A549 (cell line): ENCODE data around the gene SAMD4B. TPM values are rescaled to one million over a fixed set of nuclear protein-coding genes. Genes with fewer than 3 reads are reported as not detected.
A peak's percentile ranks its signal among the peaks of the same experiment; 100 is the strongest.

ENCODE experiments used
- ATAC-seq, 2 experiments: fragments of 200-7000 bp in 1 of 2; fragments of >200 bp in 1 of 2; cut with Nextera tagmentation in 1 of 2; cut with Tn5 transposase in 1 of 2; 3 replicates each; pipeline versions ENCODE4 v1.8.0 to v1.9.1; 2018 to 2020; ENCODE audit warnings: mild to moderate bottlenecking in 1 of 2, moderate library complexity in 1 of 2
- CTCF ChIA-PET: fragments of 300-600 bp; sonication (Branson Sonifier 250); formaldehyde crosslinking; extraction: SDS; loops from one replicate; lab custom pipeline; 2021; ENCODE audit warnings: antibody characterized with exemption, inconsistent platforms; lab: Yijun Ruan, JAX
- POLR2A ChIA-PET: fragments of 350-600 bp; formaldehyde crosslinking; extraction: SDS; loops from one replicate; lab custom pipeline; 2021; ENCODE audit warnings: antibody characterized with exemption, inconsistent platforms; lab: Yijun Ruan, JAX
- DNase-seq, 2 experiments: peaks; one replicate each; pipeline versions ENCODE4 v3.0.0 to v3.0.0-alpha.2; 2011 to 2016; ENCODE audit warnings: low read depth in 1 of 2, low spot score in 1 of 2
- FAIRE-seq: peaks from 2 replicates; lab custom pipeline; 2011; peaks lifted over from hg19 to GRCh38; lab: Jason Lieb, UNC
- H3K27ac ChIP-seq, 2 experiments: fragments of >200 bp; sonication (Bioruptor Twin); formaldehyde crosslinking; 3 replicates each; pipeline ENCODE4 v1.5.1; 2016 to 2017
- H3K4me1 ChIP-seq: fragments of >200 bp; sonication (Bioruptor Twin); formaldehyde crosslinking; 3 replicates; pipeline ENCODE4 v1.6.1; 2016
- H3K4me2 ChIP-seq: fragments of >200 bp; sonication (Bioruptor Twin); formaldehyde crosslinking; 3 replicates; pipeline ENCODE4 v1.6.1; 2016
- H3K4me3 ChIP-seq: fragments of >200 bp; sonication (Bioruptor Twin); formaldehyde crosslinking; 3 replicates; pipeline ENCODE4 v1.5.1; 2016
- H3K9me3 ChIP-seq: fragments of >200 bp; sonication (Bioruptor Twin); formaldehyde crosslinking; 3 replicates; pipeline ENCODE4 v1.6.1; 2016
- BHLHE40 ChIP-seq: IDR thresholded peaks from 2 replicates; pipeline ENCODE4 v1.6.1; 2012; ENCODE audit warnings: low read depth, low read length, inconsistent platforms
- CBX2 ChIP-seq: fragments of 200-600 bp; sonication (generic); IDR thresholded peaks from 2 replicates; pipeline ENCODE4 v1.6.1; 2016; ENCODE audit warnings: low read depth, mild to moderate bottlenecking, borderline replicate concordance
- CBX8 ChIP-seq: fragments of 200-600 bp; sonication (generic); IDR thresholded peaks from 2 replicates; pipeline ENCODE4 v1.6.1; 2016
- CEBPB ChIP-seq, 2 experiments: fragments of >200 bp in 1 of 2; sonication (Bioruptor Twin) in 1 of 2; formaldehyde crosslinking in 1 of 2; IDR thresholded peaks; 2 replicates each; pipeline ENCODE4 v1.6.1; 2012 to 2016
- CHD2 ChIP-seq: fragments of 150-350 bp; IDR thresholded peaks from 2 replicates; pipeline ENCODE4 v1.6.1; 2014; ENCODE audit warnings: low read length; ENCODE audit not compliant: partially characterized antibody
- FOXS1 ChIP-seq: fragments of 250-450 bp; sonication (Bioruptor Pico); IDR thresholded peaks from 2 replicates; pipeline ENCODE4 v1.5.0; 2020; ENCODE audit warnings: mild to moderate bottlenecking, moderate library complexity
- HDAC2 ChIP-seq: fragments of 200-600 bp; sonication (generic); IDR thresholded peaks from 2 replicates; pipeline ENCODE4 v1.6.1; 2016
- HEYL ChIP-seq: fragments of 250-450 bp; sonication (Bioruptor Pico); IDR thresholded peaks from 2 replicates; pipeline ENCODE4 v1.8.0; 2021; ENCODE audit warnings: mild to moderate bottlenecking, moderate library complexity
- HOXB13 ChIP-seq: fragments of 250-450 bp; sonication (Bioruptor Pico); IDR thresholded peaks from 2 replicates; pipeline ENCODE4 v1.5.0; 2020; ENCODE audit warnings: low read depth, mild to moderate bottlenecking, moderate library complexity
- KDM5A ChIP-seq: fragments of 200-600 bp; sonication (generic); IDR thresholded peaks from 2 replicates; pipeline ENCODE4 v1.6.1; 2016; ENCODE audit warnings: antibody characterized with exemption, mild to moderate bottlenecking
- MAFK ChIP-seq: fragments of 450-650 bp; IDR thresholded peaks from 2 replicates; pipeline ENCODE4 v1.6.1; 2014; ENCODE audit not compliant: partially characterized antibody
- MYC ChIP-seq: IDR thresholded peaks from 2 replicates; pipeline ENCODE4 v1.6.1; 2012; ENCODE audit warnings: mild to moderate bottlenecking, inconsistent platforms, low read length, improper control_type of control experiment, borderline replicate concordance
- RAD21 ChIP-seq, 2 experiments: fragments of >200 bp in 1 of 2; sonication (Bioruptor Twin) in 1 of 2; formaldehyde crosslinking in 1 of 2; IDR thresholded peaks in 1 of 2; conservative IDR thresholded peaks in 1 of 2; 2 replicates in 1 of 2; 3 replicates in 1 of 2; pipeline ENCODE4 v1.6.1; 2012 to 2018; ENCODE audit warnings: inconsistent platforms in 1 of 2
- SMC3 ChIP-seq: fragments of >200 bp; sonication (Bioruptor Twin); formaldehyde crosslinking; IDR thresholded peaks from 3 replicates; pipeline ENCODE4 v1.6.1; 2018; ENCODE audit warnings: inconsistent platforms
- SREBF2 ChIP-seq: fragments of 450-650 bp; IDR thresholded peaks from 2 replicates; pipeline ENCODE4 v1.6.1; 2014; ENCODE audit warnings: mild to moderate bottlenecking, moderate library complexity
- ZSCAN20 ChIP-seq: fragments of 250-450 bp; sonication (Bioruptor Pico); IDR thresholded peaks from 2 replicates; pipeline ENCODE4 v1.8.0; 2022; ENCODE audit warnings: mild to moderate bottlenecking, moderate library complexity
- WGBS: methylation state at CpG from one replicate; pipeline ENCODE4 v1.1.6; 2017; ENCODE audit errors: missing lambda C conversion rate; 5-methylcytosine and 5-hydroxymethylcytosine counted together
- polyA plus RNA-seq, 4 experiments: library from polyadenylated mRNA; depleted of rRNA in 3 of 4; stranded (reverse); fragments of >200 nt; fragmentation: RNase III in 1 of 4; extraction: RNeasy Plus Mini Kit Qiagen cat#74134 plus additional on column Dnase treatment in 1 of 4; gene quantifications; 2 replicates in 3 of 4; 3 replicates in 1 of 4; pipeline ENCODE4 v1.2.3, GENCODE V29; 2011 to 2017
- TF ChIP-seq, protein P1 (sequence below): IDR thresholded peaks from 2 replicates; pipeline ENCODE4 v1.6.1; 2012
- TF ChIP-seq, protein P2 (sequence below): fragments of >200 bp; sonication (Bioruptor Twin); formaldehyde crosslinking; IDR thresholded peaks from 3 replicates; pipeline ENCODE4 v1.5.1; 2016
- TF ChIP-seq, protein P3 (sequence below): IDR thresholded peaks from 2 replicates; pipeline ENCODE4 v1.6.1; 2012
- TF ChIP-seq, protein P4 (sequence below): fragments of 250-450 bp; sonication (Bioruptor Pico); IDR thresholded peaks from 2 replicates; pipeline ENCODE4 v1.5.0; 2020; ENCODE audit warnings: low read depth, mild to moderate bottlenecking, moderate library complexity
- TF ChIP-seq, protein P5 (sequence below): fragments of 450-650 bp; IDR thresholded peaks from 2 replicates; pipeline ENCODE4 v1.6.1; 2014; ENCODE audit warnings: antibody characterized with exemption

The SAMD4B gene
- polyA plus RNA-seq, 2 of the 4 experiments (the other 2 are of a cell fraction) = 82.1 to 118 TPM

DNA sequence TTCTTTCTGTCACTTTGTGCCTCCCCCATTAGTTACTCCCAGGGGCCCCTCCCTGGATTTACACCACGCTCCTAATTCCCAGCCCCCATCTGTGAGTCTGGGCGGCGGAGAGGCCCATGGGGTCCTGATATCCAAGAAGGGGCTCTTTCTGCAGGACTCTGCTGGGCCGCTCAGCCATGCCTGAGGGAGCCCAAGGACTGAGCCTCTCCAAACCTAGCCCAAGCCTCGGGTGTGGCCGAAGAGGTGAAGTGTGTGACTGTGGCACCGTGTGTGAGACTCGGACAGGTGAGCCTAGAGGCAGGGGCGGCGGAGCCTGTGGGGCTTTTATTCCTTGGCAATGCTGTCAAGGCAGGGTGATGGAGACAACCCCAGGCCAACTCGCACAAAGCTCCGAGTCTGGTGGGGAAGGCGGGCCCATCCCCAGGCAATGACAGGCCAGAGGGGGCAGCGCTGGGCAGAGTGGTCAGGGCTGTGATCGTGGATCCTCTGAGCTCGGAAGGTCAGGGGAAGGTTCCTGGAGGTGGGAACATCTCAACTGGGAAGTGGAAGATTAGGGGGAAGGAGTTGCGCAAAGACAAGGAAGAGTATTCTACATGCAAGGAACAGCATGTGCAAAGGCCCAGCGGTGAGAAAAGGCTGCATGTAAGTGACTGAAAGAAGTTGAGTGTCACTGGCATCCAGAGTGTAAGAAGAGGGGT, 71.8 kb downstream of the SAMD4B start (continued):
- TF ChIP-seq, protein P1, sequence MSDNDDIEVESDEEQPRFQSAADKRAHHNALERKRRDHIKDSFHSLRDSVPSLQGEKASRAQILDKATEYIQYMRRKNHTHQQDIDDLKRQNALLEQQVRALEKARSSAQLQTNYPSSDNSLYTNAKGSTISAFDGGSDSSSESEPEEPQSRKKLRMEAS = peak; percentile 60
- TF ChIP-seq MYC (no peak), ZSCAN20 (CRISPR knock-in tag) (no peak), KDM5A (no peak), CBX2 (no peak), CHD2 (no peak), HDAC2 (0 out of 2 replicates have a peak, but pooled peaks have one; percentile 70), HEYL (CRISPR knock-in tag) (no peak), SREBF2 (no peak), SMC3 (peak; percentile 21; the same call in 1 of the 3 replicates), RAD21 (conservative IDR thresholded peaks at IDR 0.05 in 1 of 2, IDR thresholded peaks at IDR 0.05 in 1 of 2) (peak; percentile 35 to 44; a peak in 3 of 5 replicates), CEBPB (IDR thresholded peaks at IDR 0.05) (peak; percentile 62 to 76; a peak in 3 of 4 replicates), MAFK (no peak), CBX8 (no peak), HOXB13 (peak; percentile 52; the same call in 1 of the 2 replicates), FOXS1 (CRISPR knock-in tag) (no peak)
- TF ChIP-seq, protein P2, sequence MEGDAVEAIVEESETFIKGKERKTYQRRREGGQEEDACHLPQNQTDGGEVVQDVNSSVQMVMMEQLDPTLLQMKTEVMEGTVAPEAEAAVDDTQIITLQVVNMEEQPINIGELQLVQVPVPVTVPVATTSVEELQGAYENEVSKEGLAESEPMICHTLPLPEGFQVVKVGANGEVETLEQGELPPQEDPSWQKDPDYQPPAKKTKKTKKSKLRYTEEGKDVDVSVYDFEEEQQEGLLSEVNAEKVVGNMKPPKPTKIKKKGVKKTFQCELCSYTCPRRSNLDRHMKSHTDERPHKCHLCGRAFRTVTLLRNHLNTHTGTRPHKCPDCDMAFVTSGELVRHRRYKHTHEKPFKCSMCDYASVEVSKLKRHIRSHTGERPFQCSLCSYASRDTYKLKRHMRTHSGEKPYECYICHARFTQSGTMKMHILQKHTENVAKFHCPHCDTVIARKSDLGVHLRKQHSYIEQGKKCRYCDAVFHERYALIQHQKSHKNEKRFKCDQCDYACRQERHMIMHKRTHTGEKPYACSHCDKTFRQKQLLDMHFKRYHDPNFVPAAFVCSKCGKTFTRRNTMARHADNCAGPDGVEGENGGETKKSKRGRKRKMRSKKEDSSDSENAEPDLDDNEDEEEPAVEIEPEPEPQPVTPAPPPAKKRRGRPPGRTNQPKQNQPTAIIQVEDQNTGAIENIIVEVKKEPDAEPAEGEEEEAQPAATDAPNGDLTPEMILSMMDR = peak; percentile 51
- TF ChIP-seq, protein P3, sequence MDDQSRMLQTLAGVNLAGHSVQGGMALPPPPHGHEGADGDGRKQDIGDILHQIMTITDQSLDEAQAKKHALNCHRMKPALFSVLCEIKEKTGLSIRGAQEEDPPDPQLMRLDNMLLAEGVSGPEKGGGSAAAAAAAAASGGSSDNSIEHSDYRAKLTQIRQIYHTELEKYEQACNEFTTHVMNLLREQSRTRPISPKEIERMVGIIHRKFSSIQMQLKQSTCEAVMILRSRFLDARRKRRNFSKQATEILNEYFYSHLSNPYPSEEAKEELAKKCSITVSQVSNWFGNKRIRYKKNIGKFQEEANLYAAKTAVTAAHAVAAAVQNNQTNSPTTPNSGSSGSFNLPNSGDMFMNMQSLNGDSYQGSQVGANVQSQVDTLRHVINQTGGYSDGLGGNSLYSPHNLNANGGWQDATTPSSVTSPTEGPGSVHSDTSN = no peak
- TF ChIP-seq, protein P4, sequence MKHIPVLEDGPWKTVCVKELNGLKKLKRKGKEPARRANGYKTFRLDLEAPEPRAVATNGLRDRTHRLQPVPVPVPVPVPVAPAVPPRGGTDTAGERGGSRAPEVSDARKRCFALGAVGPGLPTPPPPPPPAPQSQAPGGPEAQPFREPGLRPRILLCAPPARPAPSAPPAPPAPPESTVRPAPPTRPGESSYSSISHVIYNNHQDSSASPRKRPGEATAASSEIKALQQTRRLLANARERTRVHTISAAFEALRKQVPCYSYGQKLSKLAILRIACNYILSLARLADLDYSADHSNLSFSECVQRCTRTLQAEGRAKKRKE = no peak
- TF ChIP-seq, protein P5, sequence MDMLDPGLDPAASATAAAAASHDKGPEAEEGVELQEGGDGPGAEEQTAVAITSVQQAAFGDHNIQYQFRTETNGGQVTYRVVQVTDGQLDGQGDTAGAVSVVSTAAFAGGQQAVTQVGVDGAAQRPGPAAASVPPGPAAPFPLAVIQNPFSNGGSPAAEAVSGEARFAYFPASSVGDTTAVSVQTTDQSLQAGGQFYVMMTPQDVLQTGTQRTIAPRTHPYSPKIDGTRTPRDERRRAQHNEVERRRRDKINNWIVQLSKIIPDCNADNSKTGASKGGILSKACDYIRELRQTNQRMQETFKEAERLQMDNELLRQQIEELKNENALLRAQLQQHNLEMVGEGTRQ = 0 out of 2 replicates have a peak, but pooled peaks have one; percentile 9

DNA sequence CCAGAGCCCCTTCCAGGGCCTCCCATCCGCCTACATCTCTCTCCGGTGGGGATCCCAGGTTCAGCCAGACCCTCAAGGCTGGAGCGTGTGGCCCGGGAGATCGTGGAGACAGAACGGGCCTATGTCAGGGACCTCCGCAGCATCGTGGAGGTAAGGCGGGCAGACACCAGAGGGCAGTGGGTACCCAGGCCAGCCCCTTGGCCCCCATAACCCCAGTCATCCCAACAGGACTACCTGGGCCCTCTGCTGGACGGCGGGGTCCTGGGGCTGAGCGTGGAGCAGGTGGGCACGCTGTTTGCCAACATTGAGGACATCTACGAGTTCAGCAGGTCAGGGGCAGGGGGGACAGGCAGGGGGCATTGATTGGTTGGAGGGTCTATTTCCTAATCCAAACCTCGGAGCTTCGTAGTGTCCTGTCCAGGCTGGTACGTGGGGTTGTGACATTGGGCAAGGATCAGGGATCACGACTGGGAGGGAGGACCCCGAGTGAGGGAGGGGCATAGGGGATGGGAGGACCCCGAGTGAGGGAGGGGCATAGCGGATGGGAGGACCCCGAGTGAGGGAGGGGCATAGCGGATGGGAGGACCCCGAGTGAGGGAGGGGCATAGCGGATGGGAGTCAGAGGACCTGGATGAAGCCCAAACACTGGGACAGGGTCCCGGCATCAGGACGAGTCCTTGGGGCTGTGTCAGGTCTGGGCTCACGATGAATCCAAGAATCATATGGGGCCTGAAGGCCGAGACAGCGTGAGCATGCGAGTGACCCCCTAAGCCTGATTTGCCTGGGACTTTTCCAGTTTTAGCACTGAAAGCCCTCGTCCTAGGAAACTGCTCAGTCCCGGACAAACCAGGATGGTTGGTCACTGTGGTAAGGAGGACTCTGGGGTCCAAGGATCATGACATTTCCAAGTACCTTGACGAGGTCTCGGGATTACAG, 73.2 kb downstream of the SAMD4B start:
- ATAC-seq (no peak), FAIRE-seq (no peak), DNase-seq (peak in 1 of 2 experiments; percentile 36)
- Histone ChIP-seq H3K4me2 (peak overlapping the region; percentile 89), H3K27ac (peak overlapping the region in 1 of 2 experiments; percentile 89; a peak in 3 of 6 replicates), H3K4me3 (no peak overlapping the region), H3K9me3 (no peaks in the 10 kb centered on the region), H3K4me1 (peaks cover 27% of the 10 kb centered on the region)
- CTCF ChIA-PET = interaction anchor here (1.0 to 23.5 kb wide), 10 partner anchors 11 to 118 kb away, joined by 3 to 457 read pairs (median 12); partner anchors contain the start of genes EID2B, MED29, PAF1 and RPS16
- POLR2A ChIA-PET = interaction anchor here (0.6 to 4.7 kb wide), 5 partner anchors 11 to 51 kb away, joined by 4 to 102 read pairs (median 16); partner anchors contain the start of gene RPS16
- no peak for TF ChIP-seq BHLHE40
- 0 out of 3 replicates have a peak, but pooled peaks have one; percentile 12 for TF ChIP-seq SMC3
- peak in 1 of 2 experiments; percentile 20; a peak in 1 of 5 replicates for TF ChIP-seq RAD21 (conservative IDR thresholded peaks at IDR 0.05 in 1 of 2, IDR thresholded peaks at IDR 0.05 in 1 of 2)
- TF ChIP-seq, protein P5 = no peak
- 85% methylated on average over 35 of the region's 35 CpGs for WGBS
